ENCODE results near the gene SEMA3D. TPM values are rescaled to one million over a fixed set of nuclear protein-coding genes. Genes with fewer than 3 reads are reported as not detected.

Gene SEMA3D
- total and polyA plus RNA-seq, 2 donors (not counting 3 experiments of a cell fraction or from before 2014, with no cell fraction given) = 9.9 to 10.3 TPM

GRCh38 chr7:85019778-85020177 is 167.1 kb downstream of the SEMA3D start:
- Histone ChIP-seq H3K9me3 (replicated peaks; ENCODE audit: control insufficient read depth, insufficient read depth, low read length) (no peaks in the 10 kb centered on the region), H3K9me1 (replicated peaks; ENCODE audit: control insufficient read depth, extremely low read depth, insufficient read depth, low read length) (no peaks in the 10 kb centered on the region), H3K4me3 (replicated peaks in 1 of 3; ENCODE audit: insufficient read depth in 1 of 3, low read depth in 1 of 3, low read length in 3 of 3) (no peak overlapping the region), H3K27ac (ENCODE audit: insufficient read depth, low read depth, low read length) (no peak overlapping the region), H3K4me2 (ENCODE audit: insufficient read depth, low read length) (no peak overlapping the region), H3K27me3 (ENCODE audit: control insufficient read depth in 2 of 2, insufficient read depth in 2 of 2, low read length in 2 of 2) (no peaks in the 10 kb centered on the region), H4K20me1 (replicated peaks; ENCODE audit: control insufficient read depth, extremely low read depth, insufficient read depth, low read length) (no peaks in the 10 kb centered on the region), H3K36me3 (ENCODE audit: control insufficient read depth in 2 of 2, extremely low read depth in 1 of 2, insufficient read depth in 2 of 2, low read length in 2 of 2) (no peaks in the 10 kb centered on the region), H2AFZ (ENCODE audit: low read depth, low read length) (no peak overlapping the region), H3K9ac (replicated peaks; ENCODE audit: extremely low read depth, insufficient read depth, low read length) (no peak overlapping the region), H3K79me2 (ENCODE audit: control insufficient read depth, insufficient read depth, low read length) (no peaks in the 10 kb centered on the region), H3K4me1 (ENCODE audit: control insufficient read depth, extremely low read depth, insufficient read depth, low read length) (no peaks in the 10 kb centered on the region)
- POLR2A ChIA-PET = no interaction called here
- no TSS peak for BruUV-seq (replicated peaks)
- FAIRE-seq (no peak), DNase-seq (ENCODE audit: low read depth, low spot score) (no peak)
- CTCF ChIA-PET = interaction anchor here (1.4 kb wide), 1 partner anchor 1084 kb away, joined by 6 read pairs; no protein-coding TSS in a partner anchor
- dilution Hi-C loops (cut with MboI; ENCODE audit: extremely low pct_ligation_motif_present, low sequenced_read_pairs) (no loop called here), intact Hi-C loops (cut with micrococcal nuclease) (loop anchor here (2.0 to 10.0 kb wide), 6 partner anchors 317 to 945 kb away; no protein-coding TSS in a partner anchor)
- TF ChIP-seq POLR2A (IDR thresholded peaks at IDR 0.05; ENCODE audit: low read depth, low read length) (no peak), MAX (IDR thresholded peaks at IDR 0.05; ENCODE audit: insufficient read depth, insufficient read length) (no peak), EZH2 (IDR thresholded peaks at IDR 0.05; ENCODE audit: borderline replicate concordance, low read depth, low read length, severe bottlenecking) (no peak), MYC (IDR thresholded peaks at IDR 0.05; ENCODE audit: low read depth, low read length) (no peak)

- H3K36me3 ChIP-seq (ENCODE audit: control insufficient read depth in 2 of 2, extremely low read depth in 1 of 2, insufficient read depth in 2 of 2, low read length in 2 of 2) = no peaks in the 10 kb centered on the region
- DNase-seq (ENCODE audit: low read depth, low spot score) (no peak), FAIRE-seq (no peak)
- dilution Hi-C loops (cut with MboI; ENCODE audit: extremely low pct_ligation_motif_present, low sequenced_read_pairs) (no loop called here), intact Hi-C loops (cut with micrococcal nuclease) (no loop called here)
- H3K79me2 ChIP-seq (ENCODE audit: control insufficient read depth, insufficient read depth, low read length) = no peaks in the 10 kb centered on the region
- no peak overlapping the region for H3K27ac ChIP-seq (ENCODE audit: insufficient read depth, low read depth, low read length)
- H3K4me1 ChIP-seq (ENCODE audit: control insufficient read depth, extremely low read depth, insufficient read depth, low read length) = no peaks in the 10 kb centered on the region
- H4K20me1 ChIP-seq (replicated peaks; ENCODE audit: control insufficient read depth, extremely low read depth, insufficient read depth, low read length) = no peaks in the 10 kb centered on the region
- no peaks in the 10 kb centered on the region for H3K9me1 ChIP-seq (replicated peaks; ENCODE audit: control insufficient read depth, extremely low read depth, insufficient read depth, low read length)
- H3K27me3 ChIP-seq (ENCODE audit: control insufficient read depth in 2 of 2, insufficient read depth in 2 of 2, low read length in 2 of 2) = no peaks in the 10 kb centered on the region
- no TSS peak for BruUV-seq (replicated peaks)
- H3K9me3 ChIP-seq (replicated peaks; ENCODE audit: control insufficient read depth, insufficient read depth, low read length) = no peaks in the 10 kb centered on the region
- no peak overlapping the region for H3K4me2 ChIP-seq (ENCODE audit: insufficient read depth, low read length)
- H3K4me3 ChIP-seq (replicated peaks in 1 of 3; ENCODE audit: insufficient read depth in 1 of 3, low read depth in 1 of 3, low read length in 3 of 3) = no peak overlapping the region
- ChIA-PET POLR2A (no interaction called here), CTCF (interaction anchor here (0.8 to 1.2 kb wide), 2 partner anchors 1042 to 1085 kb away, joined by 3 read pairs; no protein-coding TSS in a partner anchor)
- no peak overlapping the region for H2AFZ ChIP-seq (ENCODE audit: low read depth, low read length)
- TF ChIP-seq MAX (IDR thresholded peaks at IDR 0.05; ENCODE audit: insufficient read depth, insufficient read length) = no peak
- TF ChIP-seq JUN (IDR thresholded peaks at IDR 0.05; ENCODE audit: borderline replicate concordance, insufficient read depth, insufficient read length, low read depth) = no peak
- TF ChIP-seq CTCF (IDR thresholded peaks at IDR 0.05; ENCODE audit: extremely low read depth in 1 of 2, insufficient read depth in 1 of 2, low read depth in 1 of 2, low read length in 2 of 2) = no peak
- TF ChIP-seq EZH2 (IDR thresholded peaks at IDR 0.05; ENCODE audit: borderline replicate concordance, low read depth, low read length, severe bottlenecking) = no peak
- no peak for TF ChIP-seq MYC (IDR thresholded peaks at IDR 0.05; ENCODE audit: low read depth, low read length)
- TF ChIP-seq GATA2 (IDR thresholded peaks at IDR 0.05; ENCODE audit: insufficient read depth, insufficient read length, low read depth, low read length) = no peak
- TF ChIP-seq POLR2A (IDR thresholded peaks at IDR 0.05; ENCODE audit: low read depth, low read length) = no peak
- TF ChIP-seq POLR2AphosphoS5 (IDR thresholded peaks at IDR 0.05; ENCODE audit: insufficient read depth, low read depth, low read length) = no peak
- TF ChIP-seq FOS (IDR thresholded peaks at IDR 0.05; ENCODE audit: borderline replicate concordance, insufficient read depth, low read length) = no peak
- no peak overlapping the region for H3K9ac ChIP-seq (replicated peaks; ENCODE audit: extremely low read depth, insufficient read depth, low read length)
Measured at GRCh38 chr7:85019176-85019575, 167.7 kb downstream of the SEMA3D start.

All from endothelial cell of umbilical vein (primary cell).